Fibroblast of lung (primary cell): ENCODE data around the gene STX1B.

Experiments
- EZH2 ChIP-seq: IDR thresholded peaks from 2 replicates; pipeline ENCODE4 v1.5.1; 2012; ENCODE audit warnings: low read length, control low read depth, mild to moderate bottlenecking; ENCODE audit errors: missing control alignments
- TF ChIP-seq, protein P1 (sequence below), 2 donors: IDR thresholded peaks in 1 of 2; conservative IDR thresholded peaks in 1 of 2; 1 replicate in 1 of 2; 2 replicates in 1 of 2; pipeline ENCODE4 v1.5.1; 2011 to 2012; ENCODE audit warnings: low read length in 2 of 2, control low read depth in 1 of 2, inconsistent platforms in 1 of 2, low read depth in 1 of 2, mild to moderate bottlenecking in 1 of 2

DNA sequence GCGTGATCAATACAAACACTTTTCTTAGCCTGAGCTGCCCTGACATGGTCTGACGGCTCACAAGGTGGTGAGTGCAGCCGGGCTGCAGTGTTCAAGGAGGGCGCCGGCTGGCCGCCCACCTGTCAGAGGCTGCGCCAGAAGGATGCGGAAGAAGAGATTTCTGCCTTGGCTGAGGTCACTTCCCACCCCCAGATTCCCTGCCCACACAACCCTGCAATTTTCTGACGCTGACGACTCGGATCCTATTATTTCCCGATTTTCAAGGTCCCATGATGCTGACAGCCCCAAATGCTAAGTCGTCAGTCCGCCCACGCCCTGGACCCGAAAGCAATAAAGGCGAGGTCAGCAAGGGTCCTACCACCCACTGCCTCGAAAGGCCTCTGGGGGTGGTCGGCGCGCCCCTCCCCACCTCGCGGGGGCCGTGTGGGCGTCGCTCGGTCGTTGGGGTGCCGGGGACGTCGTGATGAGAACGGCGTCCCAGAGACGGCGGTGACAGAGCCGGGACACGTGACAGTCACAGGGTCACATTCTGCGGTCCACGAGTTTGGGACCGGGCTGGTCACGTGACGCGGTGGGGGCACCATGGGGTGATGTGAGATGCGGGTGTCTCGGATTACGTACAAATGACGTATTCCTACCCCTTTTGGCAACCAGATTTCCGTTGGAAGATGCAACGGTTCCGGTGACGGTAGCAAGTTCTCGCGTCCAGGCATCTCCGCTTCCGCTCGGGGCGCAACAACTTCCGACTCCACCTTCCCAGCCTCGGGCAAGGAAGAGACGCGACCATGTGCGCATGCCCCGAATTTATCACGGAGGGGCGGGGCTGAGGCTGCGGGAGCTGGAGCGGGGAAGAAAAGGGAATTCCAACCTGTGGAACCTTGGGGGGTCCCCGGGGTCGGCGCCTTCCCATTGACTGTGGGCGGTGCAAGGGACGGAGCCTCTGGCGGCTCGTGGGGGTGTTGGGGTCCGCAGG lies 22.6 kb upstream of the STX1B start, which contains the start of gene STX4:
- TF ChIP-seq, protein P1, sequence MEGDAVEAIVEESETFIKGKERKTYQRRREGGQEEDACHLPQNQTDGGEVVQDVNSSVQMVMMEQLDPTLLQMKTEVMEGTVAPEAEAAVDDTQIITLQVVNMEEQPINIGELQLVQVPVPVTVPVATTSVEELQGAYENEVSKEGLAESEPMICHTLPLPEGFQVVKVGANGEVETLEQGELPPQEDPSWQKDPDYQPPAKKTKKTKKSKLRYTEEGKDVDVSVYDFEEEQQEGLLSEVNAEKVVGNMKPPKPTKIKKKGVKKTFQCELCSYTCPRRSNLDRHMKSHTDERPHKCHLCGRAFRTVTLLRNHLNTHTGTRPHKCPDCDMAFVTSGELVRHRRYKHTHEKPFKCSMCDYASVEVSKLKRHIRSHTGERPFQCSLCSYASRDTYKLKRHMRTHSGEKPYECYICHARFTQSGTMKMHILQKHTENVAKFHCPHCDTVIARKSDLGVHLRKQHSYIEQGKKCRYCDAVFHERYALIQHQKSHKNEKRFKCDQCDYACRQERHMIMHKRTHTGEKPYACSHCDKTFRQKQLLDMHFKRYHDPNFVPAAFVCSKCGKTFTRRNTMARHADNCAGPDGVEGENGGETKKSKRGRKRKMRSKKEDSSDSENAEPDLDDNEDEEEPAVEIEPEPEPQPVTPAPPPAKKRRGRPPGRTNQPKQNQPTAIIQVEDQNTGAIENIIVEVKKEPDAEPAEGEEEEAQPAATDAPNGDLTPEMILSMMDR (conservative IDR thresholded peaks at IDR 0.05 in 1 of 2, IDR thresholded peaks at IDR 0.05 in 1 of 2; ENCODE audit: low read depth in 1 of 2, low read length in 2 of 2), result no peak
- no peak for TF ChIP-seq EZH2
